OCI-LY3 (cell line): ENCODE data around the gene ASCL1.

ENCODE experiments used
- H2AFZ ChIP-seq: fragments of 200-600, 300-600 bp; shearing (Covaris generic); 2 replicates; pipeline ENCODE4 v1.6.0; 2014; ENCODE audit warnings: antibody characterized with exemption, low read depth, low read length
- H3K27ac ChIP-seq: fragments of 200-600, 300-600 bp; sonication (generic); 2 replicates; pipeline ENCODE4 v1.5.1; 2014; ENCODE audit warnings: mild to moderate bottlenecking, low read length, moderate library complexity, mixed read lengths
- H3K27me3 ChIP-seq: fragments of 200-600, 300-600 bp; sonication (generic); 2 replicates; pipeline ENCODE4 v1.6.1; 2014; ENCODE audit warnings: low read depth, low read length, mixed read lengths
- H3K36me3 ChIP-seq: fragments of 200-600, 300-600 bp; sonication (generic); replicated peaks from 2 replicates; pipeline ENCODE3; 2014; ENCODE audit warnings: low read depth, low read length, mixed read lengths
- H3K4me1 ChIP-seq: fragments of 300-600, 200-600 bp; sonication (generic); 2 replicates; pipeline ENCODE4 v1.6.1; 2014; ENCODE audit warnings: low read length, mixed read lengths
- H3K4me2 ChIP-seq: fragments of 200-600, 300-600 bp; sonication (generic); 2 replicates; pipeline ENCODE4 v1.6.1; 2014; ENCODE audit warnings: low read length, mixed read lengths
- H3K4me3 ChIP-seq: fragments of 300-600, 200-600 bp; sonication (generic); 2 replicates; pipeline ENCODE4 v1.5.1; 2014; ENCODE audit warnings: antibody characterized with exemption, mild to moderate bottlenecking, low read length, moderate library complexity
- H3K79me2 ChIP-seq: fragments of 300-600, 200-600 bp; shearing (Covaris generic); 2 replicates; pipeline ENCODE4 v1.6.1; 2014; ENCODE audit warnings: mild to moderate bottlenecking, low read length, mixed read lengths
- H3K9ac ChIP-seq: fragments of 300-600, 200-600 bp; shearing (Covaris generic); 2 replicates; pipeline ENCODE4 v1.6.0; 2014; ENCODE audit warnings: mild to moderate bottlenecking, low read length, moderate library complexity
- H3K9me3 ChIP-seq: fragments of 200-600, 300-600 bp; shearing (Covaris generic); 2 replicates; pipeline ENCODE4 v1.6.1; 2014; ENCODE audit warnings: low read length, mixed read lengths; ENCODE audit not compliant: insufficient read depth
- H4K20me1 ChIP-seq: fragments of 200-600, 300-600 bp; sonication (generic); 2 replicates; pipeline ENCODE4 v1.6.1; 2016; ENCODE audit warnings: low read length, mixed read lengths; ENCODE audit not compliant: insufficient read depth
- CTCF ChIP-seq: fragments of 200-600, 300-600 bp; sonication (generic); IDR thresholded peaks from 2 replicates; pipeline ENCODE4 v1.5.1; 2014; ENCODE audit warnings: antibody characterized with exemption, low read length, low read depth
- EZH2phosphoT487 ChIP-seq: fragments of 200-600 bp; shearing (Covaris generic); IDR thresholded peaks from 2 replicates; pipeline ENCODE4 v1.6.1; 2018; ENCODE audit warnings: antibody characterized with exemption, mixed run types, low read depth

Gene ASCL1

DNA sequence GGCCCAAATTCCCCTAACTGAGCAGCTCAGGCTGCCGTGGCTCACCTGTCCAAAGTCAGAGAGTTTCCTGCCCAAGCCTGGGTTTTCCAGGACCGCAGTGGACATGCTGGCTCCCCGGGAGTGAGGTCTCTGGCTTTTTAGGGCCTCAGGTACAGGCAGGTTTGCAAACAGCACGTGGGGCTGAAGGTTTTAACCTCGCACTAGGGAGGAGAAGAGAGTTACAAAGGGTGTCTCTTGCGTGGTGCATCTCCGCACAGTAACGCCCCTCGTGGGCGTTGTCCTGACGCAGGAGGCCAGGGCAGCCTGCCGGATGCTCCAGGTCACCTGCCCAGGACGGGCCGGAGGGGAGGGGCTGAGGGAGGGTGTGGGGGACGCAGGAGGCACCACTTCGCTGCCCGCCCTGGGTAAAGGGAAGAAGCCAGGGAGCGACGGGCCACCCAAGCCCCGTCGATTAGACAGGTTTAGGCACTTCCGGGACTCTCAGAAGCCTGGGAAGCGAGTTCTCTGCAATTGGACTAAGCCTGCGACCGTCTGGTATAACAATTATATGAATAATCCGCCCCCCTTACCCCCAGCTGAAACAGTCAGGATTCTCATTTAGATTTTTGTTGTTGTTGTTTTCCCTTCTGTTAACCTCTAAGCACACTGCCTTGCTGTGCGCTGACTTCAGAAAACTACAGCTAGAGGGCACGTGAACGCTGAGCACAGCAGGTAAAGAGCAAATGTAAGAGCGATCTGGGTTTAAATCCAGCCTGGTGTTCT is 40.3 kb upstream of the ASCL1 start, which contains the start of gene PAH:
Gene PAH, minus strand, starts transcription at position 219 of the 762 bp plus-strand sequence. Its CDS starts 114 bp downstream, at position 105.
- peak within 1 kb of the TSS; percentile 62 for H3K4me2 ChIP-seq
- no peaks in the 10 kb centered on the region for H3K36me3 ChIP-seq
- H3K9me3 ChIP-seq, result no peaks in the 10 kb centered on the region
- TF ChIP-seq EZH2phosphoT487 (no peak), CTCF (peak; percentile 17; the same call in 1 of the 2 replicates)
- no peak within 1 kb of the TSS for H3K27ac ChIP-seq
- H3K4me1 ChIP-seq, result peaks cover 17% of the 10 kb centered on the region
- peak within 1 kb of the TSS; percentile 26 for H3K9ac ChIP-seq
- H2AFZ ChIP-seq, result peak within 1 kb of the TSS; percentile 35
- H3K79me2 ChIP-seq, result no peaks in the 10 kb centered on the region
- peak within 1 kb of the TSS; percentile 53 for H3K4me3 ChIP-seq
- no peaks in the 10 kb centered on the region for H4K20me1 ChIP-seq
- H3K27me3 ChIP-seq, result no peaks in the 10 kb centered on the region

DNA sequence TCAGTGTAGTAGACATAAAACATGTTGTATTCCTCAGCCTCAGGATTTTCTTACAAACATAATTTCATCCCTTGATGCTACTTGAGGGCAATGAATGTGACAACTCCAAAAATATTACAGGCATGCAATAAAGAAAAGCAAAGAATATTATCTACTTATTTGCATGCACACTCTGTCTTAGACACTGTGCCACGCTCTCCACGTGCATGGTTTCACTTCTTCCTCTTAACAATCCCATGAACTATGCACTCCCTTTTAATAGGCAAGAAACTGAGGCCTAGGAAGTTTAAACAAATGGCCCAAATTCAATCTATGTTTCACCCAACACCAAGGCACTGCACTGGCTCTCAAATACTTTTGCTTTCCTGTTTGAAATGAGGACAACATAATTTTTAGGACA is 38.6 kb upstream of the ASCL1 start:
- Histone ChIP-seq H3K36me3 (no peaks in the 10 kb centered on the region), H3K4me3 (no peak overlapping the region), H3K27me3 (no peaks in the 10 kb centered on the region), H4K20me1 (no peaks in the 10 kb centered on the region), H3K9ac (no peak overlapping the region), H3K4me1 (peaks cover 17% of the 10 kb centered on the region), H3K79me2 (no peaks in the 10 kb centered on the region), H3K27ac (no peak overlapping the region), H3K4me2 (peak overlapping the region; percentile 18), H2AFZ (peak overlapping the region; percentile 14; the same call in 1 of the 2 replicates), H3K9me3 (no peaks in the 10 kb centered on the region)
- TF ChIP-seq CTCF (no peak), EZH2phosphoT487 (no peak)

DNA sequence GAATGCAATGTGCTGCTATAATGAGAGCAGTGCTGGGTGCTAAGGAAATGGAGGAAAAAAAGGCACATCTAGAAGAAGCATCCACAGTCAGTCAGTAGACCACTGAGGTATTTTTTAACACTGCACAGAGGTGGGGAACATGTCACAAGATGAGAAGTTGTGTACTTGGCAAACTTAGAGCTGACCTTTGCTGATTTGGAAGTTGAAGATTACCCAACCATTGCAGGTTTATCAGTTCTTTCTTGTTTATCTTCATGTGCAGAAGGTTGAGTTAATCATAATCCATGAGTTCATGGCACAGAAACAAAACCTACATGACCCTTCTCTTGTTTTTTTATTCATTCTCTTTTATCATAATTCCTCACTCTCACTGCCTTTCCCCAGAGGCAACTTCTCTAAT is 37.2 kb upstream of the ASCL1 start:
- no peak overlapping the region for H3K9ac ChIP-seq
- H3K4me3 ChIP-seq, result no peak overlapping the region
- no peaks in the 10 kb centered on the region for H3K27me3 ChIP-seq
- no peak overlapping the region for H2AFZ ChIP-seq
- H3K9me3 ChIP-seq, result no peaks in the 10 kb centered on the region
- no peaks in the 10 kb centered on the region for H3K79me2 ChIP-seq
- TF ChIP-seq EZH2phosphoT487 (no peak), CTCF (no peak)
- no peak overlapping the region for H3K4me2 ChIP-seq
- H3K4me1 ChIP-seq, result peaks cover 17% of the 10 kb centered on the region
- no peaks in the 10 kb centered on the region for H4K20me1 ChIP-seq
- H3K27ac ChIP-seq, result no peak overlapping the region
- no peaks in the 10 kb centered on the region for H3K36me3 ChIP-seq

GRCh38 chr12:102921240-102921639 is 36.2 kb upstream of the ASCL1 start:
- no peak overlapping the region for H3K4me2 ChIP-seq
- no peaks in the 10 kb centered on the region for H3K27me3 ChIP-seq
- no peak overlapping the region for H3K27ac ChIP-seq
- no peak overlapping the region for H3K4me3 ChIP-seq
- no peak overlapping the region for H3K9ac ChIP-seq
- H2AFZ ChIP-seq, result no peak overlapping the region
- H4K20me1 ChIP-seq, result no peaks in the 10 kb centered on the region
- no peaks in the 10 kb centered on the region for H3K79me2 ChIP-seq
- peaks cover 17% of the 10 kb centered on the region for H3K4me1 ChIP-seq
- H3K36me3 ChIP-seq, result no peaks in the 10 kb centered on the region
- no peaks in the 10 kb centered on the region for H3K9me3 ChIP-seq
- TF ChIP-seq CTCF, result no peak
- no peak for TF ChIP-seq EZH2phosphoT487
